HepG2 (cell line): ENCODE results near the gene ABCA2. TPM values are rescaled to one million over a fixed set of nuclear protein-coding genes. Genes with fewer than 3 reads are reported as not detected.
A peak's percentile ranks its signal among the peaks of the same experiment; 100 is the strongest.

ENCODE experiments used
- ATAC-seq: fragments of 200-7000 bp; cut with Tn5 transposase; 3 replicates; pipeline ENCODE4 v1.9.1; 2020; ENCODE audit warnings: mild to moderate bottlenecking, moderate library complexity
- BruUV-seq: library from RNA; stranded (reverse); fragments of 400-500 nt; replicated peaks from 2 replicates; lab custom pipeline; 2021; lab: Mats Ljungman, UMichigan
- CTCF ChIA-PET: fragments of 300-600 bp; formaldehyde crosslinking; extraction: SDS; loops from one replicate; lab custom pipeline; 2021; ENCODE audit warnings: low total read pairs, inconsistent platforms, low intra/inter-chr PET ratio; lab: Yijun Ruan, JAX
- POLR2A ChIA-PET: fragments of 350-600 bp; sonication (Branson Sonifier 250); formaldehyde crosslinking; loops from one replicate; lab custom pipeline; 2020; ENCODE audit warnings: antibody characterized with exemption, inconsistent platforms; lab: Yijun Ruan, JAX
- DNase-seq: peaks from one replicate; pipeline ENCODE4 v3.0.0-alpha.2; 2015; ENCODE audit warnings: low spot score
- FAIRE-seq: peaks from 3 replicates; lab custom pipeline; 2011; peaks lifted over from hg19 to GRCh38; lab: Jason Lieb, UNC
- H2AFZ ChIP-seq: one replicate; pipeline ENCODE4 v1.6.1; 2011; ENCODE audit warnings: low read length, inconsistent platforms
- H3K27ac ChIP-seq: fragments of 300-600 bp; 3 replicates; pipeline ENCODE4 v1.8.0; 2011; ENCODE audit warnings: mixed run types, mild to moderate bottlenecking, mixed read lengths, low read length, inconsistent platforms; ENCODE audit not compliant: insufficient read depth; ENCODE audit errors: extremely low read length
- H3K27me3 ChIP-seq, 2 experiments: fragments of 200-600 bp in 1 of 2; 2 replicates in 1 of 2; 3 replicates in 1 of 2; pipeline versions ENCODE4 v1.6.0 to v1.8.0; 2011; ENCODE audit warnings: low read length in 2 of 2, mild to moderate bottlenecking in 2 of 2, moderate library complexity in 2 of 2, inconsistent platforms in 1 of 2; ENCODE audit not compliant: insufficient read depth in 2 of 2, control insufficient read depth in 1 of 2
- H3K36me3 ChIP-seq, 2 experiments: fragments of 200-600 bp in 1 of 2; replicated peaks in 1 of 2; 2 replicates in 1 of 2; 3 replicates in 1 of 2; pipeline versions ENCODE4 v1.5.1 to v1.8.0; 2011; ENCODE audit warnings: low read length in 2 of 2, inconsistent platforms in 1 of 2; ENCODE audit not compliant: insufficient read depth in 2 of 2, control insufficient read depth in 1 of 2
- H3K4me1 ChIP-seq: 2 replicates; pipeline ENCODE4 v1.5.1; 2012; ENCODE audit warnings: low read length, inconsistent platforms; ENCODE audit not compliant: insufficient read depth
- H3K4me2 ChIP-seq: 2 replicates; pipeline ENCODE4 v1.6.0; 2011; ENCODE audit warnings: low read depth, low read length, inconsistent platforms
- H3K4me3 ChIP-seq, 3 experiments: fragments of 200-600 bp in 1 of 3; sonication (generic), shearing (Covaris generic) in 1 of 3; replicated peaks in 1 of 3; 2 replicates each; pipeline ENCODE4 v1.5.1; 2011 to 2016; ENCODE audit warnings: low read length in 3 of 3, inconsistent platforms in 2 of 3, low read depth in 2 of 3, mild to moderate bottlenecking in 2 of 3, control low read depth in 1 of 3, mixed read lengths in 1 of 3; ENCODE audit not compliant: insufficient read depth in 1 of 3
- H3K79me2 ChIP-seq: one replicate; pipeline ENCODE4 v1.6.1; 2011; ENCODE audit warnings: low read length, inconsistent platforms; ENCODE audit not compliant: insufficient read depth
- H3K9ac ChIP-seq: 2 replicates; pipeline ENCODE4 v1.6.0; 2011; ENCODE audit warnings: mild to moderate bottlenecking, low read depth, low read length, inconsistent platforms; ENCODE audit not compliant: insufficient read depth
- H3K9me3 ChIP-seq: 2 replicates; pipeline ENCODE4 v1.5.1; 2012; ENCODE audit warnings: mild to moderate bottlenecking, low read length
- H4K20me1 ChIP-seq: 2 replicates; pipeline ENCODE4 v1.6.0; 2011; ENCODE audit warnings: inconsistent platforms, mild to moderate bottlenecking, low read length, moderate library complexity; ENCODE audit not compliant: insufficient read depth
- DBP ChIP-seq: sonication (generic); formaldehyde crosslinking; IDR thresholded peaks from 2 replicates; pipeline ENCODE4 v1.4.0; 2020; ENCODE audit warnings: missing genetic modification reagents; ENCODE audit errors: not compliant biosample characterization
- GATAD1 ChIP-seq: IDR thresholded peaks from 2 replicates; pipeline ENCODE4 v1.6.1; 2016; ENCODE audit warnings: missing genetic modification reagents, missing compliant biosample characterization
- HOXA3 ChIP-seq: sonication (generic); formaldehyde crosslinking; IDR thresholded peaks from 2 replicates; pipeline ENCODE4 v1.5.0; 2020; ENCODE audit warnings: missing genetic modification reagents
- MTA1 ChIP-seq: sonication (generic); formaldehyde crosslinking; IDR thresholded peaks from 2 replicates; pipeline ENCODE4 v1.4.0; 2020; ENCODE audit warnings: missing genetic modification reagents, mild to moderate bottlenecking, borderline replicate concordance
- MZF1 ChIP-seq: sonication (generic); formaldehyde crosslinking; IDR thresholded peaks from 2 replicates; pipeline ENCODE4 v1.8.1; 2023; ENCODE audit warnings: mild to moderate bottlenecking, missing genetic modification reagents, borderline replicate concordance
- RARA ChIP-seq: IDR thresholded peaks from 2 replicates; pipeline ENCODE4 v1.6.1; 2016; ENCODE audit warnings: missing genetic modification reagents, missing compliant biosample characterization
- RBFOX2 ChIP-seq: fragments of 200-400 bp; formaldehyde crosslinking; IDR thresholded peaks from 2 replicates; pipeline ENCODE4 v1.6.1; 2017; ENCODE audit warnings: low read depth, mild to moderate bottlenecking, low read length
- RFX3 ChIP-seq: IDR thresholded peaks from 2 replicates; pipeline ENCODE4 v1.6.1; 2016; ENCODE audit warnings: missing biosample characterization, missing genetic modification reagents
- ZBTB26 ChIP-seq: IDR thresholded peaks from 2 replicates; pipeline ENCODE4 v1.6.1; 2016; ENCODE audit warnings: missing compliant biosample characterization, missing genetic modification reagents, borderline replicate concordance
- ZBTB33 ChIP-seq: sonication (generic); formaldehyde crosslinking; IDR thresholded peaks from 2 replicates; pipeline ENCODE4 v1.4.0; 2020; ENCODE audit warnings: missing genetic modification reagents
- ZC3H13 ChIP-seq: sonication (generic); formaldehyde crosslinking; IDR thresholded peaks from 2 replicates; pipeline ENCODE4 v1.8.1; 2023; ENCODE audit warnings: mild to moderate bottlenecking, missing genetic modification reagents, moderate library complexity
- ZNF296 ChIP-seq: sonication (generic); formaldehyde crosslinking; conservative IDR thresholded peaks from 2 replicates; pipeline ENCODE4 v1.5.0; 2020; ENCODE audit warnings: mild to moderate bottlenecking, missing genetic modification reagents
- ZNF354B ChIP-seq: sonication (generic); formaldehyde crosslinking; IDR thresholded peaks from 2 replicates; pipeline ENCODE4 v1.8.0; 2022; ENCODE audit warnings: mild to moderate bottlenecking, missing genetic modification reagents
- ZNF703 ChIP-seq: sonication (generic); formaldehyde crosslinking; IDR thresholded peaks from 2 replicates; pipeline ENCODE4 v1.5.1; 2020; ENCODE audit warnings: missing genetic modification reagents, mild to moderate bottlenecking, moderate library complexity, borderline replicate concordance
- WGBS: methylation state at CpG from one replicate; pipeline ENCODE4 v1.1.6; 2017; ENCODE audit warnings: low lambda C conversion rate; 5-methylcytosine and 5-hydroxymethylcytosine counted together
- in situ Hi-C: cut with HindIII; loops from 2 replicates; pipeline ENCODE4 v1.10.0; 2017; ENCODE audit warnings: low pct_unique_long_range_greater_than_20kb; ENCODE audit not compliant: extremely low pct_ligation_motif_present
- intact Hi-C: fragments of 100-400 bp; cut with micrococcal nuclease; formaldehyde crosslinking; loops from one replicate; pipeline ENCODE4 v1.10.0; 2022; ENCODE audit not compliant: unreplicated experiment
- polyA plus RNA-seq, 8 experiments: library from polyadenylated mRNA; depleted of rRNA in 3 of 8; stranded (reverse) in 7 of 8; unstranded in 1 of 8; fragments of >200 nt; fragmentation: Illumina TruSeq in 4 of 8; extraction: Trizol in 4 of 8; gene quantifications; 2 replicates each; pipeline versions ENCODE4 v1.2.1 to v1.2.3, GENCODE V29; 2011 to 2016; ENCODE audit warnings: low read depth in 4 of 8, missing spikeins in 1 of 8, mixed read lengths in 1 of 8; ENCODE audit not compliant: insufficient read depth in 1 of 8
- total RNA-seq, 5 experiments: library from RNA; depleted of rRNA; stranded (reverse); fragments of >200 nt; fragmentation: Illumina TruSeq; extraction: Trizol; gene quantifications; 2 replicates each; pipeline ENCODE4 v1.2.3, GENCODE V29; 2016; ENCODE audit warnings: low read depth in 1 of 5

ABCA2 gene
- total and polyA plus RNA-seq, 2 of the 13 experiments (the other 11 are each of a cell fraction or from before 2014, with no cell fraction given), result 2.9 to 19.2 TPM

- H3K4me2 ChIP-seq, result no peak overlapping the region
- no peak for DNase-seq
- no peaks in the 10 kb centered on the region for H4K20me1 ChIP-seq
- no peak overlapping the region for H3K4me3 ChIP-seq
- intact Hi-C loops, result no loop called here
- H3K79me2 ChIP-seq, result peaks cover 5% of the 10 kb centered on the region
- H3K9me3 ChIP-seq, result no peaks in the 10 kb centered on the region
- H3K36me3 ChIP-seq, result no peaks in the 10 kb centered on the region
- WGBS, result 97% methylated on average over 30 of the region's 40 CpGs
- H3K4me1 ChIP-seq, result peaks cover 67% of the 10 kb centered on the region
- H2AFZ ChIP-seq, result no peak overlapping the region
- TF ChIP-seq ZNF703 (no peak), DBP (no peak), ZNF354B (CRISPR knock-in tag) (no peak), GATAD1 (CRISPR knock-in tag) (no peak), RARA (CRISPR knock-in tag) (no peak), ZC3H13 (no peak), ZNF296 (no peak)
- TF ChIP-seq, all 625 proteins: peak for 0
- H3K27ac ChIP-seq, result no peak overlapping the region
- POLR2A ChIA-PET, result no interaction called here
- no peak overlapping the region for H3K9ac ChIP-seq
- no peaks in the 10 kb centered on the region for H3K27me3 ChIP-seq
- CTCF ChIA-PET, result no interaction called here
- FAIRE-seq, result no peak
- no peak for ATAC-seq
- in situ Hi-C loops, result no loop called here
- BruUV-seq, result no TSS peak
These were observed 33.2 kb downstream of the ABCA2 start for GRCh38 chr9:136994888-136995230.

- H3K4me1 ChIP-seq, result peaks cover 70% of the 10 kb centered on the region
- FAIRE-seq (no peak), DNase-seq (no peak), ATAC-seq (no peak)
- H3K9me3 ChIP-seq, result no peaks in the 10 kb centered on the region
- H3K9ac ChIP-seq, result no peak overlapping the region
- no peak overlapping the region for H3K4me2 ChIP-seq
- H3K27ac ChIP-seq, result no peak overlapping the region
- no peaks in the 10 kb centered on the region for H3K36me3 ChIP-seq
- 97% methylated on average over 41 of the region's 54 CpGs for WGBS
- peaks cover 5% of the 10 kb centered on the region for H3K79me2 ChIP-seq
- no peaks in the 10 kb centered on the region for H4K20me1 ChIP-seq
- POLR2A ChIA-PET, result interaction anchor here (2.7 kb wide), 1 partner anchor 7 kb away, joined by 22 read pairs; no protein-coding TSS in a partner anchor
- H3K27me3 ChIP-seq, result no peaks in the 10 kb centered on the region
- in situ Hi-C loops, result no loop called here
- CTCF ChIA-PET, result no interaction called here
- intact Hi-C loops, result no loop called here
- no TSS peak for BruUV-seq
- H3K4me3 ChIP-seq, result no peak overlapping the region
- H2AFZ ChIP-seq, result no peak overlapping the region
- TF ChIP-seq HOXA3 (peak; percentile 61), RFX3 (no peak), ZBTB33 (CRISPR knock-in tag) (0 out of 2 replicates have a peak, but pooled peaks have one; percentile 30), MTA1 (no peak), ZBTB26 (no peak), MZF1 (no peak), RBFOX2 (0 out of 2 replicates have a peak, but pooled peaks have one; percentile 7)
These were observed 33.7 kb downstream of the ABCA2 start for GRCh38 chr9:136994180-136994887.
